LHCN-M2 (cell line): ENCODE results near the gene MAPK8. TPM values are rescaled to one million over a fixed set of nuclear protein-coding genes. Genes with fewer than 3 reads are reported as not detected.

Experiments
- DNase-seq: peaks from one replicate; pipeline ENCODE4 v3.0.0-alpha.2; 2012; ENCODE audit warnings: low read depth
- total RNA-seq: library from RNA; depleted of rRNA; stranded (reverse); fragments of >200 nt; gene quantifications from 2 replicates; pipeline ENCODE4 v1.2.3, GENCODE V29; 2014

The MAPK8 gene
- total RNA-seq, 1 experiment from 2014 or later: 46.0 TPM

DNA sequence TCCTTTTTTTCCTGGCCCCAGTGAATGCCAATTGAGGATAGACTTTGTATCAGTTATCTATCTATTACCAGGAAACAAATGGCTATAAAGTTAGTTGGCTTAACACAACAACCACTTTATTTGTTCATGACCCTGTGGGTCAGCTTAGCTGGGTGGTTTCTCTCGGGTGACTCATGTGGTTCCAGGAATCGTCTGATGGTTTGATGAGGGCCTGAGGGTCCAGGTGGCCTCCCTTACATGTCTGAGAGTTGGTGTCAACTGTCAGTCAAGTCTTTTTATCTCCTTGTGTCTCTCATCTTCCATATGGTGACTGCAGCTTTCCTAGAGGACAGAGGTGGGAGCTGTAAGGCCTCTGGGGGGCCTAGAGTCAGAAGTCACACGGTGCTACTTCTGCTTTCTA, 15.3 kb upstream of the MAPK8 start:
- DNase-seq: no peak

DNA sequence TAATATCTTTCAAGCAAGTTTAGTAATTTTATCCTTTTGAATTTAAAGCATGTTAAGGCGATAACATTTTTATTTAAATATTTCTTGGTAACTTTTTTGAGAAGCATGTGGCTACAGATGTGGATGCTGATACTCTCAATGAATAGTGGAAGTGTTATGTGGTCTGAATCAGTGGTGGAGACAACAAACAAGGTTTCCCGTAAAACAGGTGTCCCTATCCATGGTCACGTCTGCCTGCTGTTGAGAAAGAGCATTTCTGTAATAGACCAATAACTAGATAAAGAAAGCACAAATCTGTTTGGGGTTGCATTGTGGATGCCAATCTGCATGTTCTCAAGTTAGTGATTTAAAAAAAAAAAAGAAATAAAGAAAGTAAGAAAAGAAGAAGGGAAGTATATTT, 13.9 kb upstream of the MAPK8 start:
- DNase-seq: no peak

DNA sequence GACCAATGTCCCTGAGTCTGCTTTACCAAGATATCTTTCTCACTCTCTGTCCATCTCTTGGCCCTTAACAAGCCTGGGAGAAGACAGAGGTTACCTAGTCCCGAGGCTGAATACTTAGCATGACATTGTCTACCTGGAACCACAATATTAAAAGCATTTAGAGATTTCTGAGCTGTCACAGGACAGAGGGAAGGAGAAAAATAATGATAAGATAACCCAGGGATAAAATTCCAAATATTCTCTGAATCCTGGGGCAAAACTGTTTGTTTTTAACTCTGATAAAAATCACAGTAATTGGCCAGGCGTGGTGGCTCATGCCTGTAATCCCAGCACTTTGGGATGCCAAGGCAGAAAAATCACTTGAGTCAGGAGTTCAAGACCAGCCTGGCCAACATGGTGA, 12.0 kb upstream of the MAPK8 start:
- no peak for DNase-seq

DNA sequence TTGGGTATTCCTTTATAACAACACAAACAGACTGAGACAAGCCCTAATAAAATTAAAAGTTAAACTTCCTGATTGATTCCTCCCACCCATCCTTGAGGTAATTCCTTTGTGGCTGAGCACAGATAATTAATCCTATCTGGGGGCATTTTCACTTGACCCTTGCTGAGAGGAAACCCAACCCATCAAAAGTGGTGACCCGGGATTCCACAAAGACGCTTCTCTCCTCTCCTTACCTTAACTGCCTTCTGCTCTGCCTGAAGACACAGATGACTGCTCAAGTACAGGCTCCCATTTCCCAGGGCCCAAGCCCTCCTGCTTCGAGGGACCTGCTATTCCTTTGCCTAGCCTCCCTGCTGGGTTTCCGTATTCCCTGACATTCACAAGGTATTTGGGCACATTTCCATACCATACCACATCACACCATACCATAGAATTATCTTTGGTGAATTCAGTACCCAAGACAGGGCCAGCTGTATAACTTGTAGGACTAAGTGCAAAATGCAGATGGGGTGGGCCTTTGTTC, 9.8 kb upstream of the MAPK8 start:
- no peak for DNase-seq

DNA sequence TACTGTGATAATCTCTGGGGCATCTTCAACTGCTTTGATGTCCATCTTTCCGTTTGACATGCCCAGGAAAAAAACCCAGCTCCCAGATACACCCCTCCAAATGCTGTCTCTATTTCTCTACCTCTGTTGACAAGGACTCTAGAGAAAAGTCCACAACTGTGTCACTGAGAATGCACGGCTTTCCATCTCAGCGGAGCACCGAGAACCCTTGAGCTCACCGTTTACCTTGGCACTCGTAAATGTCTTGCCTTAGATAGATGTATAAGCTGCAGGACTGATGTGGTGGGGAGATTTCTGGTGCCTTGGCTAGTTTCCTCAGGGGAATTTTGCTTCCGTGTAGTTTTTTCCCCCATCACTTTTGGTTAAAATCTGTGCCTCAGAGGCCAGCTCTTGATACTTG, 7.4 kb upstream of the MAPK8 start:
- no peak for DNase-seq

DNA sequence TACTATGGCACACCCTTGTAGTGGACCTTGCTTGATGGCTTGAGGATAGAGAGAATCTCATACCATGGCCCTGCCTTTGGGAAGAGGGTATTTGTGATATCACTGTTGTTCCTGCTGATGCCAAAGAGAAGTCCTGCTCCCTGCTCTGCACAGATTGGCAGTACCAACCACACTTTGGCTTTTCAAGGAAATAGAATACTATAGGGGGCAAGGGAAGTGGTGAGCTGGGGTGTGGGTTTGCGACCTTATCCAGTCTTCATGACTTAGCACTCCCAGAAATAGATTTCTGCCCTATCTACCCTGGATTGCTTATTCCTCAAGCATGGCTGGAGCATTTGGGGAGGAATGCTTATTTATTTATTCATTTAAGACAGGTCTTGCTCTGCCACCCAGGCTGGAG, 6.8 kb upstream of the MAPK8 start:
- no peak for DNase-seq

DNA sequence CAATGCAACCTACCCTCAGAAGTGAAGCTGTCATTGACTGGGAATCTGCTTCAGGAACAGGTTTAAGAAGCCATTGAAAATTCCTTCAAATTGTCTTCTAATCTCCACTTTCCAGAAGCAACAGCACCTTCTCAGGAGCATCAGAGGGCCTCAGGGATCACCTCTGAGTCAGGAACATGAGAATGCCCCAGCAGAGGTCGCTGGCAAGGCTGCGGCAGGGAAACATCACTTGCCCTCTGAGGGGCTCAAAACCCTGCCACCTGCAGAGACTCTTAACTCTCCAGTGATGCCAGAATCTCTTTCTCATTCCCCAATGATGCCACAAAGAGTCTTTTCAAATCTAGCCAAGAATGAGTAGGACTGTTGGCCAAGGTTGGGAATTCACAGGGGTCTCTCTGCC, 5.9 kb upstream of the MAPK8 start:
- no peak for DNase-seq

DNA sequence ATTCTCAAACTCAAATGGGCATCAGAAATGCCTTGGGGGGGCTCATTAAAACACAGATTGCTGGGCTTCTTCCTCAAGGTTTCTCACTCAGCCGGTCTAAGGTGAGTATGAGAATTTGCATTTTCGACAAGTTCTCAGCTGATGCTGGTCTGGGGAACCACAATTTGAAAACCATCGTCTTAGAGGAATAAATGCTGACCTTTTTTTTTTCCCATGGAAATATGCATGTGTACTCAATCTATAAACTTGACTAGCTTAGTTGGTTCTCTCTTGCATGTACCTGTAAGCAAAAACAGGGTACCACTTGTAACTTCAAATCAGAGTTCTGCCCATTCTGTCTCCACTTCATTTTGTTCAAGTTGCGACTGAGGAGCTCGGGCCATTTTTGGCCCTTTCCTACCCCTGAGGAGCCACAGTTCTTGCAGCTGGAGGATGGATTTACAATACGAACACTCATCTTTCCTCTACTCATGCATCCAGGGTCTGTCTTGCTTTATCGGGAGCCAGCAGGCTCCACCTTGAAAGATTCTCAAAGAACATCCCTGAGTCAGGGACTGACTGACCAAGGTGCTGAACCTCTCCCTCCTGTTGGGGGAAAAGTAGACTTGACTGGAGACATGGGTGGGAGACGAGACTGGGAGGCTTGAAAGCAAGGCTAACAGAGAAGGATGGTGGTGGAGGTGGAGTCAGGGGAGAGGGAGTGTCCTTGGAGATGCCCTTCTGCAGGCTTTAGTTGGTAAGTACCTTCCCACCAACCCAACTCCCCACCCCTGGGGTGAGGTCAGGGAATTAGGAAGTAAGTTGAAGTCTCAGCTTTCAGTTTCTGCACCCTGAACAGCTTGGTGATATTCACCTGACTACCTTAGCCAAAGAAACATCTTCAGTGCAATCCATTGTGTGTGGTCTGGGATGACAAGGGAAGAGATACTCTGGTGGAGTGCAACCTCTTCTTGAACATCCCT, 3.7 kb upstream of the MAPK8 start:
- no peak for DNase-seq

DNA sequence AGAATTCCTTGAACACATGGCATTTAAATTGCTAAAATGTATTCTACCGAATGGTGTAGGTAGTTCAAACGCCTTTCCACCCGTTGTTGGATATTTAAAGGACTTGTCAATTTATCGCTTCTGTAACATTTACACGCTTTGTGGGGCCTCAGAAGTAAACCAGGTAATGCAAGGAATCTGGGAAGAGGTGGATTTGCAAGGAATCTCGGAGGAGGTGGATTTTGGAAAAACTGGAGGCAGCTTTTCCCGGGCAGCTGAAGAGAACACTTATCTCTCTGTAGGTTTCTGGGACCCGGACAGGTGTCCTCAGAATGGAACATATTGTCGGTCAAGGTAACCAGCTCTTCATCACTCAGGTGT, 592 bp upstream of the MAPK8 start:
- DNase-seq: no peak

DNA sequence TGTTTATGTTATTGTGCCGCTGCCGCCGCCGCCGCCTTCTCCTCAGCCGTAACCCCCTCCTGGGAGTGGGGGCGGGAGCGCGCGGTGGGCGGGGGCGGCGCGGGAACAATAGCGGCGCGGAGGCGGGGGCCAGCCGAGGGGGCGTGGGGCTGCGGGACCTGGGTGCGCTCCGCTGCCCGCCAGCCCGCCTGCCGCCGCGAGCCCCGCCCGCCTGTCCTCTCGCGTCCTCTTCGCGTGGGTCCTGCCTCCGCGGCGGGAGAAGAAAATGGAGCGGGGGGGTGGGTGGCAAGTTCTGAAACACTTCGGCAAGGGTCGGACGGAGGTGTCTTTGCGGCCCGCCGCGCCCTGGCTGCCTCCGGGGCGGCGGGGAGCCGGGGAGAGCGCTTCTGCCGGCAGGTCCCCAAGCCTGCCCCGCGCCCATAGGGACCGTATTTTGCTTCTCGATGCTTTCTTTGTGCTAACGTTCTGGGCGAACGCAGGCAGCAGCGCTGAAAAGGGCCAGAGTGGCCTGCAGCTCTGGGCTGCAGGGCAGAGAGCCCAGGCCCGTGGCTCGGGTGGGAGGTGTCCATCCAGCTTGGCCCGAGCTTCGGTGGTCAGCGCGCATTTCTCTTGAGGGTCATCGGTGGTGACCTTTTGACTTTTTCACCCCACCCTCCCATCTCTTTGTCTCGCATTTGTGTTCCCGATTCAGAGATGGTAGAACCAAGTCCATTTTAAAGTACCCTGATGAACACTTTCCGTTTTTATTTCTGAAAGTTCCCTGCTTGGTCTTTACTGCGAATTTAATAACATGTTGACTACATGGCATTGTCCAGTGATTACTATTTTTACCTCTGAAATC, 613 bp downstream of the MAPK8 start:
- peak; percentile 33 for DNase-seq

DNA sequence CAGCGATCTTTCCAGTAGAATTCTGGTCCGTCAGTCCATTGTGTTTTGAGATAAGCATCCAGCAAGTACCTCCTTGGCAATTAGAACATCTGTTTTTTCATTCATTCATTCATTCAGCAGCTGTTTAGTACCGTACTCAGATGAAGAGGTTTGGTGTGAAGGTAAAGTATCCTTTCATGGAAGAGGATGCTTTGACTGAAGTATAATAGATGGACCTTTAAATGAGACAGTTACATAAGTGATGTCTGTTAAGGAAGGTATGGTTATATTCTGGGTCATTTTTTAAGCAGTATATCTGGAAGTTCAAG, 1.2 kb downstream of the MAPK8 start:
- no peak for DNase-seq

DNA sequence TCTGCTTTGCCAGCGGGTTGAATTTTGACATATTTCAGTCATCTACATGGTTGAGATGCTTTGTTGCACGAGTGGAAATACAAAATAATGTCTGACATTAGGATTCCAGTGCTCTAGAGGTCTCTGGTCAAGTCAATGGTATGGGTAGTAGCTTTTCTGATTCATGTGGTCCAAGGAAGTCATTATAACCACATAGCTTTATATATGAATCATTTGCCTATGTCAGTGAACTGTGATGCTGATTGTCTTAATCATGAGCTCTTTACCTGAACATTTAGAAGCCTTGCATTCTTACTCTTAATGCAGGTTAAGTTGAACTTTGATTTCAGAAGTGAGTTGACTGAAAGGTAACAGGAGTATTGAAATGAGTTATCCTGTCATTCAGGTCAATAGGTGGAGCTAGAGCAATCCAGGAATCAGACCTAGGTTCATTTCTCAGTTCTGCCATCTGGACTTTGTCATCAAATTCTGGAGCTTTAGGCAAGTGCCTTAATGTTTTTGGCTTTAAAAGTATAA, 3.3 kb downstream of the MAPK8 start:
- peak; percentile 45 for DNase-seq

DNA sequence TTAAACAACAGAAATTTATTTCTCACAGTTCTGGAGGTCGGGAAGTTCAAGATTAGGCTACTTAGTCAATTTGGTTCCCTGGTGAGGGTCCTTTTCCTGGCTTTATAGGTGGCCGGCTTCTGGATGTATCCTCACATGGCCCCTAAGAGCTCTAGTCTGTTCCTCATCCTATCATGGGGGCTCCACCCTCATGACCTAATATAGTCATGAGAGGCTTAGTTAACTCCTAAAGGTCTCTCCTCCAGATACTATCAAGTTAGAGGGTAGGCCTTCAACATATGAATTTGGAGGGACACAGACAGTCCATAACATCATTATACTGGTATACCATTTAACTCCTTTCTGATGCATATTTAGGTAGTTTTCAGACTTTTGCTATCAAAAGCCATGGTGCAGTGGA, 7.6 kb downstream of the MAPK8 start:
- DNase-seq: no peak

DNA sequence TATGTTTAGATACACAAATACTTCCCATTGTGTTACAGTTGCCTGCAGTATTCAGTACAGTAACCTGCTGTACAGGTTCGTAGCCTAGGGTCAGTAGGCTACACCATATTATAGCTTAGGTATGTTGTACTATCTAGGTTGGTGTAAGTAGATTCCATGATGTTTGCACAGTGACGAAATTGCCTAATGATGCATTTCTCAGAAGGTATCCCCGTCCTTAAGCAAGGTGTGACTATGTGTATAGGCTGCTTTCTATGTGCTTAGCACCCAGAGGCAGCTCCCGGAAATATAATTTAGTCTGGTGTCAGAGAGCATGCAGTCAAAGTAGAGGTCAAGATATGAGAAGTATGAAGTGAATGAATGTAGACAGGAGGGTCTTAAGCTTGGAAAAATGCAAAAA, 9.8 kb downstream of the MAPK8 start:
- no peak for DNase-seq

DNA sequence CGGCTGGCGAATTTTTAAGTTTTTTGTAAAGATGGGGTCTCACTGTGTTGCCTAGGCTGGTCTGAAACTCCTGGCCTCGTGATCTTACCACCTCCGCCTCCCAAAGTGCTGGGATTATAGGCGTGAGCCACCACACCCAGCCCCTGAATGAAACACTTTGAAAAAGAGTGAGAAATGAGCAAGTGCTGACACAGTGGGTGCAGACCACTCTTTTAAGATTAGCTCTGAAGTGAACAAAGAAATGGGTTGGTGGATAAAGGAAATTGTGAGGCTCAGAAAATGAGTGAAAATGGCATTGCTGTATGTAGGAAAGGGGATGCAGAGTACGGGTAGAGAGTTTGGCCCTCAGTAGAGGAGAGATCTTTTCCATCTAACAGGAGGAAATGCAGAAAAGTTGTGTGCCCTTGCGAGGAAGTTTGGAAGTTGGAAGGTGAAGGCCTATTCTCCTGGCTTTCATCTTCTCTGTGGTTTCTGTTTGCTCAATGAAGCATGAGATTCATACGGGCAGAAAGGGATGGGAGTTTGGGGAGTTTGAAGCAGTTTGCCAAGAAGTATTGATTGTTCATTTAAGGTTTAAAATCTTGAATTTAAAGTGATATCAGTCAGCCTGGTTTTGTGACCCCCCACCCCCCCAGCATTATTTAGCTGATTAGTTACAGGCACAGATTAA, 11.0 kb downstream of the MAPK8 start:
- DNase-seq: no peak

DNA sequence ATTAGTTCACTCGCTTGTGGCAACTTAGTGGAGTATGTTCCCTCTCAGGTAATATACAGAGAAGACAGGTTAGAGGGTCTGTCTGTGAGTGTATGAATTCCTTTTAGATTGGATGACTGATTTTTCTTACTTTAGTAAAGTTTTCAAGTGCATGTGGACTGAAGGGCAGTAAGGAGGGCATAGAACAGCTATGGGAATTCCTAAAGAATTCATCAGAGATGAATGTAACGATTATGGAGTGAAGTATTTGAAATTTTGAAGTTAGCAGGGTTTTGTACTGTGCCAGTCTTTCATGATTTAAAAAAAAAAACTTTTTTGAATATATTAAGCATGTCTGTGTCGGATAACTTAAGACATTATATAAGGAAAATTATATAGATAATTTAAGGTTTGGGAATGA, 15.5 kb downstream of the MAPK8 start:
- no peak for DNase-seq

DNA sequence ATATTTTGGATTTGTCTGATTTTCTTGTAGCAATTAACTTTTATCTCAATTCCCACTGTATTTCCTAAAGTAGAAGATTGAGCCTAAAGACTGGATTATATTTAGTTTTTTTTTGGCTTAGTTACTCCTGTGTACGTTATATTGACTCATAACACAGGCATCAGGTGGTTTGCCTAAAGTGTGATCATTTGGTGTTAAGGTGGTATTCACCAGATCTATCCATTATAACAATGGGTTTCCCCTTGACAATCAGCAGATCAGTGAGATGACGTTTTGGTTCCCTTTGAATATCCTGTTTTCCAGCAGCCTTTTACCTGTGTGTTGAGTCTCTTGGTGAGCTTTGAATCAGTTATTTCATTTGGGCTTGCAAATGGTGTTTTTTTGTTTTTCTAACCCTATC, 18.1 kb downstream of the MAPK8 start:
- DNase-seq: no peak

DNA sequence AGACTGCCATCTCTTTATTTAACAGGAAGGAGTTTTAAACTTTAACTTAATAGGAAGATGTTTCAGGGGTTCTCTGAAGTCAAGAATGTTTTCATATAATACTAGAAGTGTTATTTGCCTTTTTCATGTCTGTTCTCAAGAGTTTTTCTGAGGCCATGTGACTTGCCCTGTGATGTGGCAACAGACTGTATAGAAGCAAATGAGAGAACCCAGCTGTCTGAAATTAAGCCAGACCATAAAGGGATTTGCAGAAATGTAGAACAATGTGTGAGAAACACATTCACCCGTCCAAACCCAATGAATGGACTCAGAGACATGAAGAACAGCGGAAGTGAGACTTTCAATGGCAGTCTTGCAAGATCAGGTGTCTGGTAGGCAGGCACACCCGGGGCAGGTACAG, 23.8 kb downstream of the MAPK8 start:
- DNase-seq: peak; percentile 36

DNA sequence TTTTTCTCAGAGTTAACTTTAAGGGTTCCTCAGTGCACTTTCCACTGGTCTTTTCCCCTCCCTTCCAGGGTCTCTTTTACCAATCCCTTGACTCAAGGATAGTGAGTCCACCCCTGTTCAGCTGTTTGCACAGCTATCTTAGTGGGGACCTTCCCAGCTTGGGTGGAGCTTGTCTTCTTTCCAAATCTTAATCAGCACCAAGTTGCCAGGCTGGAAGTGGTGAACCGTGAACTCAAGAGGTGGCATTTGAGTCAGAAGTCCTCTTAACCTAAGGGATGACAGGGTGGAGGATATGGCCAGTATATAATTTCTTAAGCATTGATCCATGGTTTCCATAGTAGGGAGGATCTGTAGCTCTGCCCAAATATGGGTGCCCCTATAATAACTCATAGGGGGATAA, 25.0 kb downstream of the MAPK8 start:
- DNase-seq: no peak

DNA sequence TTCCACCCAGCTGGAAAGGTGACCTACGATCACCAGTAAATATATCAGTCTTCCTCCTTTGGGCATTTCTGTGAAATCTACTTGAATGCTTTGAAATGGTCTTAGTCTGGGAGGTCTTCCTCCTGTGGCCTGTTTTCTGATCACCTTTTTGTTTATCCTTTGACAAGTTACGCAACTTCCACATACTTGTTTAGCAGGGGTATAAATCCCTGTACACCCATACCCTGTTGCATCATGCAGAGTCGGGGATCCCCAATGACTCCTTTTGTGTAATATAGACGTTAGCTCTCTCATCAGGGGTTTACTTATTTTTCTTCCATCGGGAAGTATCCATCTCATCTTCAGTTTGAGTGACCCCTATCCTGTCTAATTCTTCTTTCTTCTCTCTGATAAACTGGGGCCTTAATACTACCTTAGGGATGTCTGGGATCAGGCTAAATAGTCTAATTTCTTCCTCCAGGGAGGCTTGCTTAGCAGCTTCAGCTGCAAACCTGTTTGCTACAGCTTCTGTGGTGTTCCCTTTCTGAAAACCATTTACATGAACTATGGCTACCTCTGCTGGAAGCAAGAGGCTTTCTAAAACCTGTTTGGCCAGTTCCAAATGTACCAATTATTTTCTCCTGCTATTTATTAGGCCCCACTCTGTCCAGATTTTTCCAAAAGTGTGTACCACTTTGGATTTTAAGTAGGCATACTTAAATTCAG, 25.8 kb downstream of the MAPK8 start:
- no peak for DNase-seq

DNA sequence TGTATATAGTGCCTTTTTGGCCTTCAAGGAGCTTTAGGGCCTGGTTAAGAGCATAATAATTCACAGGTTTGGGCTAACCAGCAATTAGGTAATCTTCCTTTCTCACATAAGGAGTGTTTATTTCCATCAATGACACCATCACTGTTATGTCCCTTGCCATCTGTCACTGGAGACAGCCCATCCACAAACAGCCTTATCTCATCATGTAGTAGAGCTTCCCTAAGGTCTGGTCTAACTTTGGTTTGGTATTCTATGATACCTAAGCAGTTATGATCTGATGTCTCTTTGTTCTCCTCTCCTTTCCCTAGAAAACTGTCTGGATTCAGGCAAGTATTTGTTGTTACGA, 26.4 kb downstream of the MAPK8 start:
- no peak for DNase-seq

DNA sequence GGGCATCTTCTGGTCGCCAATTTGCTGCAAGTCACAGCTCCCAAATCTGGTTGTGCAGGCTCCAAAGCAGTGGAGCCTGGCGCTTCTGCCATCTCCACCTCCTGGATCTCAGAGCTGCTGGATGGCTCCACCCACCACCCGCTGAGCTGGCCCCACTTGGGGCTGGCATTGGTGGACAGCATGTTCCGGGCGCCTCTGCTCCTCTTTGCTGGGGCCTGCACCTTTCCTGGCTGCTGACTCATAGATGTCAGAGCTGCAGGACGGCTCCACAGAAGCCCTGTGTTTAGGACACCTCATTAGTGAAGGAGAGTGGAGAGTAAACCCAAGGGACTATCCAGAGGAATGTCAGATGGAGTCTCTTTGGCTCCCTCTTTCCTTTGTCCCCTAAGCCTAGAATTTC, 27.4 kb downstream of the MAPK8 start:
- no peak for DNase-seq
